SK-N-DZ (cell line): ENCODE measurements around the gene SNAPC5.

ENCODE experiments used
- DNase-seq: peaks from one replicate; pipeline ENCODE4 v3.0.0-alpha.2; 2015; ENCODE audit warnings: low spot score
- small RNA-seq, 2 experiments: library from RNA; depleted of rRNA; stranded (forward); fragments of <200 nt; gene quantifications; one replicate each; pipeline ENCODE3, GENCODE V24; 2014

The SNAPC5 gene

GRCh38 chr15:66459818-66460615 lies 37.5 kb downstream of the SNAPC5 start:
- DNase-seq, result no peak

- no peak for DNase-seq
Measured at GRCh38 chr15:66456211-66456610, 41.4 kb downstream of the SNAPC5 start.

- no peak for DNase-seq
Measured at GRCh38 chr15:66454143-66454542, 43.4 kb downstream of the SNAPC5 start.

GRCh38 chr15:66452971-66453580 lies 44.5 kb downstream of the SNAPC5 start:
- DNase-seq, result no peak

GRCh38 chr15:66452420-66452819 lies 45.1 kb downstream of the SNAPC5 start:
- no peak for DNase-seq

Small RNA genes lying within 50 kb of the gene (small RNA-seq; reads per million reads assigned to genes)
- gene MIR4512, result 0 reads per million in 2 experiments
- 0 reads per million in 2 experiments for gene RF01159
- gene SNORD16, result 0 reads per million in 2 experiments
- gene SNORD18A, result 0 reads per million in 2 experiments
- gene SNORD18B, result 0 reads per million in 2 experiments
- 0 reads per million in 2 experiments for gene SNORD18C
